HG03439 (cell line): ENCODE results near the gene PHLDA2.

Source experiments
- ATAC-seq: cut with Tn5 transposase; IDR thresholded peaks from one replicate; pipeline ENCODE4 v1.9.1; 2021; ENCODE audit warnings: mild to moderate bottlenecking, moderate library complexity; ENCODE audit not compliant: unreplicated experiment

The PHLDA2 gene

GRCh38 chr11:2899080-2899783 lies 30.0 kb downstream of the PHLDA2 start:
- no peak for ATAC-seq

GRCh38 chr11:2898366-2899079 lies 30.7 kb downstream of the PHLDA2 start:
- no peak for ATAC-seq

- no peak for ATAC-seq
Observed at GRCh38 chr11:2897048-2897447, 32.2 kb downstream of the PHLDA2 start.

- ATAC-seq = no peak
Observed at GRCh38 chr11:2896047-2896446, 33.2 kb downstream of the PHLDA2 start.

- ATAC-seq = no peak
Observed at GRCh38 chr11:2893935-2894334, 35.3 kb downstream of the PHLDA2 start.

GRCh38 chr11:2892967-2893528 lies 36.2 kb downstream of the PHLDA2 start:
- no peak for ATAC-seq

GRCh38 chr11:2892215-2892966 lies 36.8 kb downstream of the PHLDA2 start:
- no peak for ATAC-seq

GRCh38 chr11:2891326-2892214 lies 37.6 kb downstream of the PHLDA2 start:
- no peak for ATAC-seq

- no peak for ATAC-seq
Observed at GRCh38 chr11:2890466-2891294, 38.5 kb downstream of the PHLDA2 start.

- ATAC-seq = no peak
Observed at GRCh38 chr11:2889362-2890273, 39.6 kb downstream of the PHLDA2 start.

- no peak for ATAC-seq
Observed at GRCh38 chr11:2888266-2888968, 40.8 kb downstream of the PHLDA2 start.

- ATAC-seq = no peak
Observed at GRCh38 chr11:2887515-2888195, 41.6 kb downstream of the PHLDA2 start.

- no peak for ATAC-seq
Observed at GRCh38 chr11:2886936-2887335, 42.3 kb downstream of the PHLDA2 start.

- ATAC-seq = peak; percentile 15
Observed at GRCh38 chr11:2886191-2886894, 42.9 kb downstream of the PHLDA2 start.

GRCh38 chr11:2885678-2886081 lies 43.5 kb downstream of the PHLDA2 start, which contains the start of gene CDKN1C:
Gene CDKN1C, minus strand, starts transcription at chr11:2885775. Its CDS starts 319 bp downstream, at chr11:2885456.
- ATAC-seq = peak; percentile 63

- ATAC-seq = peak; percentile 4
Observed at GRCh38 chr11:2885017-2885677, 44.1 kb downstream of the PHLDA2 start.
